HPDE6-E6E7 (cell line): Measurements from ENCODE around the gene MLF1.
A peak's percentile ranks its signal among the peaks of the same experiment; 100 is the strongest.

ENCODE experiments used
- DNase-seq: peaks from one replicate; pipeline ENCODE4 v3.0.0; 2011; ENCODE audit warnings: missing footprints; ENCODE audit errors: extremely low spot score

The MLF1 gene

GRCh38 chr3:158574646-158575045 is 3.7 kb downstream of the MLF1 start:
- no peak for DNase-seq

- no peak for DNase-seq
Measured at GRCh38 chr3:158590223-158590622, 19.2 kb downstream of the MLF1 start.

- DNase-seq = no peak
Measured at GRCh38 chr3:158600787-158601186, 29.8 kb downstream of the MLF1 start.

GRCh38 chr3:158602227-158602626 is 31.2 kb downstream of the MLF1 start:
- DNase-seq = no peak

- no peak for DNase-seq
Measured at GRCh38 chr3:158617982-158618875, 47.2 kb downstream of the MLF1 start.

- no peak for DNase-seq
Measured at GRCh38 chr3:158625881-158626280, 54.9 kb downstream of the MLF1 start.

- DNase-seq = no peak
Measured at GRCh38 chr3:158631981-158632380, 61.0 kb downstream of the MLF1 start.

GRCh38 chr3:158640646-158641045 is 69.7 kb downstream of the MLF1 start:
- DNase-seq = no peak

GRCh38 chr3:158642005-158642404 is 71.0 kb downstream of the MLF1 start:
- DNase-seq = no peak

- no peak for DNase-seq
Measured at GRCh38 chr3:158642474-158643210, 71.6 kb downstream of the MLF1 start.

- DNase-seq = peak; percentile 84
Measured at GRCh38 chr3:158644345-158644908, 73.4 kb downstream of the MLF1 start, which contains the start of gene GFM1. Gene GFM1 (plus strand): TSS chr3:158644527. CDS start chr3:158644635, 108 bp downstream.

- DNase-seq = no peak
Measured at GRCh38 chr3:158649791-158650190, 78.8 kb downstream of the MLF1 start.

GRCh38 chr3:158651192-158651591 is 80.2 kb downstream of the MLF1 start:
- no peak for DNase-seq

- no peak for DNase-seq
Measured at GRCh38 chr3:158652463-158652862, 81.5 kb downstream of the MLF1 start.
